HepG2 (cell line): ENCODE results near the gene CFAP92. TPM values are rescaled to one million over a fixed set of nuclear protein-coding genes. Genes with fewer than 3 reads are reported as not detected.

Source experiments
- ATF1 ChIP-seq: IDR thresholded peaks from 2 replicates; pipeline ENCODE4 v1.6.1; 2016; ENCODE audit warnings: mild to moderate bottlenecking, control low read depth
- CBX1 ChIP-seq: IDR thresholded peaks from one replicate; pipeline ENCODE4 v1.6.1; 2016; ENCODE audit warnings: antibody characterized with exemption, low read depth
- MATR3 ChIP-seq: sonication (generic); formaldehyde crosslinking; IDR thresholded peaks from 2 replicates; pipeline ENCODE4 v1.4.0; 2020; ENCODE audit warnings: missing genetic modification reagents
- POLR2AphosphoS5 ChIP-seq: IDR thresholded peaks from 2 replicates; pipeline ENCODE4 v1.6.1; 2012; ENCODE audit warnings: low read depth, low read length
- REST ChIP-seq, 2 experiments: IDR thresholded peaks; 2 replicates each; pipeline ENCODE4 v1.6.1; 2011 to 2012; ENCODE audit warnings: low read length in 2 of 2, borderline replicate concordance in 1 of 2, low read depth in 1 of 2, mild to moderate bottlenecking in 1 of 2, moderate library complexity in 1 of 2
- SALL1 ChIP-seq: sonication (generic); formaldehyde crosslinking; IDR thresholded peaks from 2 replicates; pipeline ENCODE4 v1.8.0; 2022; ENCODE audit warnings: mild to moderate bottlenecking, missing genetic modification reagents
- SETDB1 ChIP-seq: sonication (generic); formaldehyde crosslinking; IDR thresholded peaks from 2 replicates; pipeline ENCODE4 v1.5.1; 2020; ENCODE audit warnings: missing genetic modification reagents, mild to moderate bottlenecking, borderline replicate concordance
- SIN3A ChIP-seq: IDR thresholded peaks from 2 replicates; pipeline ENCODE4 v1.6.1; 2011; ENCODE audit warnings: low read depth, mild to moderate bottlenecking, control low read depth, low read length, borderline replicate concordance
- SMYD3 ChIP-seq: sonication (generic); formaldehyde crosslinking; IDR thresholded peaks from 2 replicates; pipeline ENCODE4 v1.8.1; 2023; ENCODE audit warnings: mild to moderate bottlenecking, missing genetic modification reagents
- THAP9 ChIP-seq: sonication (generic); formaldehyde crosslinking; IDR thresholded peaks from 2 replicates; pipeline ENCODE4; 2020; ENCODE audit warnings: missing genetic modification reagents, mild to moderate bottlenecking, borderline replicate concordance
- ZBTB43 ChIP-seq: sonication (generic); formaldehyde crosslinking; conservative IDR thresholded peaks from 2 replicates; pipeline ENCODE4 v1.4.0; 2020; ENCODE audit warnings: missing genetic modification reagents
- ZFP82 ChIP-seq: sonication (generic); formaldehyde crosslinking; IDR thresholded peaks from 2 replicates; pipeline ENCODE4 v1.5.1; 2020; ENCODE audit warnings: mild to moderate bottlenecking, missing genetic modification reagents, borderline replicate concordance
- ZKSCAN1 ChIP-seq: fragments of 150-350 bp; IDR thresholded peaks from 2 replicates; pipeline ENCODE4 v1.6.1; 2014; ENCODE audit warnings: low read length
- ZNF326 ChIP-seq: sonication (generic); formaldehyde crosslinking; IDR thresholded peaks from 2 replicates; pipeline ENCODE4 v1.4.0; 2020; ENCODE audit warnings: missing genetic modification reagents, borderline replicate concordance
- ZNF550 ChIP-seq: sonication (generic); formaldehyde crosslinking; IDR thresholded peaks from 2 replicates; pipeline ENCODE4 v1.4.0; 2020; ENCODE audit warnings: mild to moderate bottlenecking, missing genetic modification reagents, borderline replicate concordance
- ZNF660 ChIP-seq: sonication (generic); formaldehyde crosslinking; IDR thresholded peaks from 2 replicates; pipeline ENCODE4 v1.5.1; 2020; ENCODE audit warnings: mild to moderate bottlenecking, low read depth, missing genetic modification reagents, borderline replicate concordance
- ZNF782 ChIP-seq: sonication (generic); formaldehyde crosslinking; IDR thresholded peaks from 2 replicates; pipeline ENCODE4 v1.4.0; 2020; ENCODE audit warnings: missing genetic modification reagents, mild to moderate bottlenecking, borderline replicate concordance
- polyA plus RNA-seq, 8 experiments: library from polyadenylated mRNA; depleted of rRNA in 3 of 8; stranded (reverse) in 7 of 8; unstranded in 1 of 8; fragments of >200 nt; fragmentation: Illumina TruSeq in 4 of 8; extraction: Trizol in 4 of 8; gene quantifications; 2 replicates each; pipeline versions ENCODE4 v1.2.1 to v1.2.3, GENCODE V29; 2011 to 2016; ENCODE audit warnings: low read depth in 4 of 8, missing spikeins in 1 of 8, mixed read lengths in 1 of 8; ENCODE audit not compliant: insufficient read depth in 1 of 8
- total RNA-seq, 5 experiments: library from RNA; depleted of rRNA; stranded (reverse); fragments of >200 nt; fragmentation: Illumina TruSeq; extraction: Trizol; gene quantifications; 2 replicates each; pipeline ENCODE4 v1.2.3, GENCODE V29; 2016; ENCODE audit warnings: low read depth in 1 of 5
- TF ChIP-seq, protein P1 (sequence below): sonication (generic); formaldehyde crosslinking; IDR thresholded peaks from 2 replicates; pipeline ENCODE4 v1.4.0; 2020; ENCODE audit warnings: missing genetic modification reagents, borderline replicate concordance

CFAP92 gene
- total and polyA plus RNA-seq, 2 of the 13 experiments (the other 11 are each of a cell fraction or from before 2014, with no cell fraction given): 0.18 to 0.46 TPM

DNA sequence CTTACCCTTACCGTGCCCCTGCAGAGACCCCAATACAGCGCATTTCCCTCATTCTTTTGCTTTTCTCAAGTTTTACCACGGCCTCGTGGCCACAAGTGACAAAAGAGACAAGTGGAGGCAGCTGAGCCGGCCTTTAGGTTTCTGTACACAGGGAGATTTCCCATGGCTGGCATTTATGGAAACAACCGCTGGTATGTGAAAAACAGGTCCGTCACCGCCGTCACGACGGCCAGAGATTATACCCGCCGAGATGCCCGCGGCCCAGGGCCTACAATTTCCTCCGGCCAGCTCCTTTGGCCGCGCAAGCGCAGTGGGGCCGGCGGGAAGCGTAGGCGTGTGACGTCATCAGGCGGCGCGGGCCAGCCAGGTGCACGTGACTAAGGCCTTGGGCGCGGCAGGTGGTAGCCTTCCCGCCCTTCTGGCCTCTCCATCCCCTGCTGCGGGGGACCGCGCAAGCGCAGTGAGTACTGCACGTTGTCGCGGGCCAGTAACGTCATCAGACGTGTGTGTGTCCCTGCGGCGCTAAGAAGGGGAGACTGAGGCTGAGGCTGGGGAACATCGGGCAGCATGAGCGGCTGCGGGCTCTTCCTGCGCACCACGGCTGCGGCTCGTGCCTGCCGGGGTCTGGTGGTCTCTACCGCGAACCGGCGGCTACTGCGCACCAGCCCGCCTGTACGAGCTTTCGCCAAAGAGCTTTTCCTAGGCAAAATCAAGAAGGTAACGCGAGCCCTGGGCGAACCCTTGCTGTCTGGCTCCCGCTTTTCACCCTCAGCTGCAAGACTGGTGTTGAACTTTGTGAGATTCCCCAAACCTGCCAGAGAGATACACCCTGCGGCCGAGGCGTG, 114.5 kb downstream of the CFAP92 start, which contains the start of gene ACAD9 (continued):
- peak; percentile 95; the same call in 1 of the 2 replicates for TF ChIP-seq SMYD3 (CRISPR knock-in tag)
- TF ChIP-seq SETDB1 (CRISPR knock-in tag): no peak
- TF ChIP-seq ZNF326 (CRISPR knock-in tag): no peak
- TF ChIP-seq ZNF660: no peak; the same call in 1 of the 2 replicates
- TF ChIP-seq SIN3A: 0 out of 2 replicates have a peak, but pooled peaks have one; percentile 76
- peak; percentile 90 for TF ChIP-seq POLR2AphosphoS5
- peak; percentile 95 for TF ChIP-seq CBX1
- TF ChIP-seq REST (IDR thresholded peaks at IDR 0.05; ENCODE audit: borderline replicate concordance in 1 of 2, low read depth in 1 of 2, low read length in 2 of 2): no peak
- TF ChIP-seq MATR3: no peak
- TF ChIP-seq ZKSCAN1: no peak
- peak; percentile 96 for TF ChIP-seq THAP9 (CRISPR knock-in tag)
- peak; percentile 98 for TF ChIP-seq ZBTB43 (CRISPR knock-in tag)
- TF ChIP-seq ZNF550 (CRISPR knock-in tag): no peak
- TF ChIP-seq, protein P1, sequence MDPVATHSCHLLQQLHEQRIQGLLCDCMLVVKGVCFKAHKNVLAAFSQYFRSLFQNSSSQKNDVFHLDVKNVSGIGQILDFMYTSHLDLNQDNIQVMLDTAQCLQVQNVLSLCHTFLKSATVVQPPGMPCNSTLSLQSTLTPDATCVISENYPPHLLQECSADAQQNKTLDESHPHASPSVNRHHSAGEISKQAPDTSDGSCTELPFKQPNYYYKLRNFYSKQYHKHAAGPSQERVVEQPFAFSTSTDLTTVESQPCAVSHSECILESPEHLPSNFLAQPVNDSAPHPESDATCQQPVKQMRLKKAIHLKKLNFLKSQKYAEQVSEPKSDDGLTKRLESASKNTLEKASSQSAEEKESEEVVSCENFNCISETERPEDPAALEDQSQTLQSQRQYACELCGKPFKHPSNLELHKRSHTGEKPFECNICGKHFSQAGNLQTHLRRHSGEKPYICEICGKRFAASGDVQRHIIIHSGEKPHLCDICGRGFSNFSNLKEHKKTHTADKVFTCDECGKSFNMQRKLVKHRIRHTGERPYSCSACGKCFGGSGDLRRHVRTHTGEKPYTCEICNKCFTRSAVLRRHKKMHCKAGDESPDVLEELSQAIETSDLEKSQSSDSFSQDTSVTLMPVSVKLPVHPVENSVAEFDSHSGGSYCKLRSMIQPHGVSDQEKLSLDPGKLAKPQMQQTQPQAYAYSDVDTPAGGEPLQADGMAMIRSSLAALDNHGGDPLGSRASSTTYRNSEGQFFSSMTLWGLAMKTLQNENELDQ (CRISPR knock-in tag): no peak
- peak; percentile 98 for TF ChIP-seq SALL1
- peak; percentile 97 for TF ChIP-seq ZFP82 (CRISPR knock-in tag)
- TF ChIP-seq ZNF782 (CRISPR knock-in tag): 0 out of 2 replicates have a peak, but pooled peaks have one; percentile 58
- peak; percentile 100 for TF ChIP-seq ATF1 (CRISPR knock-in tag)
